Thoracic aorta (tissue), 2 donors: ENCODE data around the gene COTL1. TPM values are rescaled to one million over a fixed set of nuclear protein-coding genes. Genes with fewer than 3 reads are reported as not detected.
A peak's percentile ranks its signal among the peaks of the same experiment; 100 is the strongest.
"Not testable (repeated sequence)": the region's sequence is repeated elsewhere in the genome, so short reads cannot be mapped to it uniquely, and the experiment has no call there.

ENCODE experiments used
- ATAC-seq: fragments of 150-250 bp; one replicate; pipeline ENCODE4 v1.8.0; 2017; ENCODE audit warnings: low read depth; ENCODE audit not compliant: insufficient number of reproducible peaks, low FRiP score
- DNase-seq: peaks from one replicate; pipeline ENCODE4 v3.0.0-alpha.2; 2020; ENCODE audit warnings: low spot score
- H3K27ac ChIP-seq, 2 donors: fragments of 200-600 bp; sonication (generic); 1 replicate in 1 of 2; 2 replicates in 1 of 2; pipeline ENCODE4 v1.5.1; 2016; ENCODE audit warnings: mild to moderate bottlenecking in 2 of 2, moderate library complexity in 2 of 2
- H3K27me3 ChIP-seq: fragments of 200-600 bp; sonication (generic); replicated peaks from 2 replicates; pipeline ENCODE4 v1.6.0; 2016; ENCODE audit warnings: mild to moderate bottlenecking; ENCODE audit not compliant: insufficient read depth
- H3K36me3 ChIP-seq: fragments of 200-600 bp; sonication (generic); one replicate; pipeline ENCODE4 v1.5.1; 2016
- H3K4me1 ChIP-seq, 2 donors: fragments of 200-600 bp; sonication (generic); 1 replicate in 1 of 2; 2 replicates in 1 of 2; pipeline versions ENCODE4 v1.5.1 to v1.6.0; 2016; ENCODE audit warnings: low read depth in 2 of 2, mild to moderate bottlenecking in 1 of 2; ENCODE audit not compliant: control insufficient read depth in 1 of 2
- H3K4me3 ChIP-seq: fragments of 200-600 bp; sonication (generic); 2 replicates; pipeline ENCODE4 v1.5.1; 2016; ENCODE audit warnings: mild to moderate bottlenecking
- H3K9me3 ChIP-seq: fragments of 200-600 bp; sonication (generic); 2 replicates; pipeline ENCODE4 v1.5.1; 2016
- CTCF ChIP-seq: fragments of 200-600 bp; sonication (generic); IDR thresholded peaks from one replicate; pipeline ENCODE4 v1.5.1; 2019; ENCODE audit warnings: antibody characterized with exemption
- total RNA-seq, 2 donors: library from RNA; depleted of rRNA; stranded (reverse); fragments of >200 nt; gene quantifications; one replicate each; pipeline versions ENCODE4 v1.1.0 to v1.2.3, GENCODE V29; 2016

The COTL1 gene
- total RNA-seq, 2 donors from 2014 or later, result 32.0 to 46.8 TPM

DNA sequence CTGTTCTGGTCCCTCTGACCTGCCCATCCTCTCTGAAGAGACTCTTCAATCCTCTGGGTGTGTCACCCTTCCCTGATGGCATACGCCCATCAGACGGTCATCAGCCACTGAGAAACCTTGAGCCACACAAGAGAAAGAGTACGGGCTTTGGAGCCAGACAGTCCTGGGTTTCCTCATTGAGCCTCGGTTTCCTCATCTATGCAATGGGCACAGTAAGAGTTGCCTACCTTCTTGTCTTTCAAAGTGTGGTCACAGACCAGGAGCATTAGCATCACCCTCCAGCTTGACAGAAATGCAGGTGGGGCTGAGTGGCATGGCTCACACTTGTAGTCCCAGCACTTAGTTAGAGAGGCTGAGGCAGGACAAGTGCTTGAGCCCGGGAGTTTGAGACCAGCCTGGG is 87.3 kb downstream of the COTL1 start:
- no peak for DNase-seq
- H3K9me3 ChIP-seq, result no peaks in the 10 kb centered on the region
- H3K4me1 ChIP-seq, result peaks cover 21 to 61% of the 10 kb centered on the region in 2 donors
- no peaks in the 10 kb centered on the region for H3K27me3 ChIP-seq
- no peak overlapping the region for H3K4me3 ChIP-seq
- no peak for ATAC-seq
- no peak overlapping the region for H3K27ac ChIP-seq
- no peak for TF ChIP-seq CTCF
- no peaks in the 10 kb centered on the region for H3K36me3 ChIP-seq

- Histone ChIP-seq H3K9me3 (no peaks in the 10 kb centered on the region), H3K4me3 (no peak overlapping the region), H3K27me3 (no peaks in the 10 kb centered on the region), H3K27ac (no peak overlapping the region), H3K36me3 (no peaks in the 10 kb centered on the region), H3K4me1 (peaks cover 21 to 61% of the 10 kb centered on the region in 2 donors)
- ATAC-seq, result no peak
- TF ChIP-seq CTCF, result no peak
- DNase-seq, result no peak
These were observed 88.3 kb downstream of the COTL1 start for GRCh38 chr16:84529607-84530006.

DNA sequence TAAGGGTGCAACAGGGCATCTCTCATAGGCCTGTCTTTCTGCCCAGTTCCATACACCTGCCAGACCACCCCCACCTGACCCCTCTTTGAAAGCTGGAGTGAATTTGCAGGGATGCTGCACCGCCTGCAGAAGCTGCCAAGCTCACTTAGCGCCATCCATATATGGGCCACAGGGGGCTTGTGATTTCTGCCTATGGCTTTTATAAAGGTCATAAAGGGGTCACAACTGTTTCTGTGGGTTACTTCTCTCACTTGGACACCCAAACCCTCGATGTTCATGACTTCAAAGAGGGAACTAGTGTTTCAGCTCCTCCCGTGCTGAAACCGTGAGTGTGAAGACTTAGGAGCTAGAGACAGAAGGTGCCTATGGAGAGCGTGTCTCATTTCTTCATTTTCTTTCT is 89.6 kb downstream of the COTL1 start:
- Histone ChIP-seq H3K4me1 (peaks cover 21 to 61% of the 10 kb centered on the region in 2 donors), H3K27ac (peak overlapping the region in 1 of 2 donors; percentile 71), H3K4me3 (no peak overlapping the region), H3K36me3 (no peaks in the 10 kb centered on the region), H3K27me3 (no peaks in the 10 kb centered on the region), H3K9me3 (no peaks in the 10 kb centered on the region)
- DNase-seq (no peak), ATAC-seq (no peak)
- TF ChIP-seq CTCF, result no peak

- Histone ChIP-seq H3K4me3 (peak overlapping the region; percentile 65), H3K9me3 (no peaks in the 10 kb centered on the region), H3K27ac (peak overlapping the region; percentile 55 to 71), H3K4me1 (peaks cover 21 to 55% of the 10 kb centered on the region in 2 donors), H3K27me3 (no peaks in the 10 kb centered on the region), H3K36me3 (no peaks in the 10 kb centered on the region)
- no peak for DNase-seq
- ATAC-seq, result peak; percentile 5
- TF ChIP-seq CTCF, result no peak
These were observed 90.2 kb downstream of the COTL1 start for GRCh38 chr16:84527532-84528269.

DNA sequence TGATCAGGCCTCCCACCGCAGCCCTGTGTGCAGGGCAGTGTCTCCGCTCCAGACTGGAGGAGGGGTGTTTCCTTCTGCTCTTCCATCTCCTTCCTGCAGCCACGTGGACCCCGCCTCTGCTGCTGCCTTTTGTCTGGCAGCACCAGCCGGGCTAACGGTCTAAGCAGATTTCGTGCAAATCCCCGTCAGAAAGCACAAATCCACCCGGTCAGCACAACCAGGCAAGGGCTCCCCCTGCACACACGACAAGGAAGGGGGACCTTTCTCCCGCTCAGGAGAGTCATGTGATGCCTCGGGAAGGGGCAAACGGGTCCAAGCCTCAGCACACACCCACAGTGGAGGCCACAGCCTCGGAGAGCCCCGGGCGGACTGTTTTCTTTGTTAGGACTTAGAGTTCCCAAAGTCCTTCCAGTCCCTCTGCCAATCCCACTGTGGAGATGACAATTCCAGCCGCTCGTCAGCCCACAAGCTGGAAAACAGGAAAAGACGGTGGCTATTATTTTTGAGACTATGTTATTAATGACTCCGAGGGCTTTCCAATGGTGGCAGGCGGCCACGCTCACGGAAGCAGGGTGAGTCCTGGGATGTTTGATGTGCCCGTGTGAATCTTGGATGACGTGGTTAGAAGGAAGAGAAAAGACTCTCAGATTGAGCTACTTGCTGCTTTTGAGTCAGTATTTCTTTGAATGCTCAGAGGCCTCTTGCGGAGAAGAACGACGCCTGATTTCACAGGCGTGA is 90.9 kb downstream of the COTL1 start:
- no peaks in the 10 kb centered on the region for H3K36me3 ChIP-seq
- TF ChIP-seq CTCF, result no peak
- no peaks in the 10 kb centered on the region for H3K9me3 ChIP-seq
- ATAC-seq (peak; percentile 41), DNase-seq (no peak)
- peak overlapping the region; percentile 55 to 71 for H3K27ac ChIP-seq
- H3K27me3 ChIP-seq, result no peaks in the 10 kb centered on the region
- peak overlapping the region; percentile 65 for H3K4me3 ChIP-seq
- H3K4me1 ChIP-seq, result peaks cover 20 to 47% of the 10 kb centered on the region in 2 donors

- H3K36me3 ChIP-seq, H3K9me3 ChIP-seq, H3K27ac ChIP-seq, DNase-seq, H3K27me3 ChIP-seq, ATAC-seq, H3K4me3 ChIP-seq: not testable (repeated sequence)
- peaks cover 14 to 28% of the 10 kb centered on the region in 2 donors for H3K4me1 ChIP-seq
These were observed 92.8 kb downstream of the COTL1 start for GRCh38 chr16:84524941-84525581.
